AG09309 (cell line): ENCODE results near the gene KRTAP3-3.

Experiments used
- DNase-seq: peaks from one replicate; pipeline ENCODE4 v3.0.0-alpha.2; 2010; ENCODE audit warnings: low read depth
- H3K4me3 ChIP-seq: 2 replicates; pipeline ENCODE4 v1.5.1; 2011; ENCODE audit warnings: mild to moderate bottlenecking, low read depth, low read length, moderate library complexity; ENCODE audit not compliant: control insufficient read depth
- CTCF ChIP-seq: IDR thresholded peaks from 2 replicates; pipeline ENCODE4 v1.5.1; 2011; ENCODE audit warnings: mild to moderate bottlenecking, low read depth, low read length, inconsistent platforms; ENCODE audit not compliant: insufficient read depth, control insufficient read depth; ENCODE audit errors: missing control alignments

The KRTAP3-3 gene

DNA sequence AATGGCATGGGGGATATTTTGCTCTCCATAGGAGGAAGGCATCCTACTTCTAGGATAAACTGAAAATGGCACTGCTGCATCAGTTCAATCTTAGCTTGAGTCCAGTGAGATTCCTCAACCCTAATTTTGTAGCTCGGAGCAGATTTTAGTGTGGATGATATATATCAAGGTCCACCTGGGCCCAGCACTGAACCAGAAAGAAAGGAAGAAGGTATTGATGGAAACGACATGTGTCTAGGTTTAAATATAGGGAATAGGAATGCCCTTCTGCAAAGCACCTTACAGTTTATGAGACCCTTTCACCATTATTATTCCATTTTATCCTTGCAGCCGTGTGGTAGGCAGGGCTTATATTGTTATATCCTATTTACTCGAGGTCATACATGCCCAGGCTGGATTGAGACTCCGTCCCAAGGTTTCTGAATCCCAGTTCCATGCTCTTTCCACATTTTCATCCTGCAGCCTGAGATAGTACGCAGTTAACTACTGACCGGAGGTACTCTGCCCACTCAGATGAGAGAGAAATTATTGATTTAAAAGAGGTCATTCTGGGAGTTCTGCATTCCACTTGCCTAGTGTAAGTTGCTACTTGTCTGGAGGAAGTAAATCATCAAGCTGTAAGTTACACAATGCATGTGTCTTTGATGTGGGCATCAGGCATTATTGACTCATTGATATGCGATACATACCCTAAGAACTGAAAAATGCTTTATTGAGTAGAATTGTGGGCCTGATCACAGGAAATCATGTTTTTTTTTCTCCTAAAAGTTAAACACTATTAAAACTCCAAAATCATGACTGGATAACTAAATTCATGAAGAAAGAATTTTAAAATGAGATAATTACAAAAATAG, 37.3 kb downstream of the KRTAP3-3 start:
- H3K4me3 ChIP-seq: no peak overlapping the region
- peak; percentile 99 for DNase-seq
- no peak for TF ChIP-seq CTCF

GRCh38 chr17:40953881-40954280, 40.1 kb downstream of the KRTAP3-3 start:
- no peak for TF ChIP-seq CTCF
- peak; percentile 95 for DNase-seq

DNA sequence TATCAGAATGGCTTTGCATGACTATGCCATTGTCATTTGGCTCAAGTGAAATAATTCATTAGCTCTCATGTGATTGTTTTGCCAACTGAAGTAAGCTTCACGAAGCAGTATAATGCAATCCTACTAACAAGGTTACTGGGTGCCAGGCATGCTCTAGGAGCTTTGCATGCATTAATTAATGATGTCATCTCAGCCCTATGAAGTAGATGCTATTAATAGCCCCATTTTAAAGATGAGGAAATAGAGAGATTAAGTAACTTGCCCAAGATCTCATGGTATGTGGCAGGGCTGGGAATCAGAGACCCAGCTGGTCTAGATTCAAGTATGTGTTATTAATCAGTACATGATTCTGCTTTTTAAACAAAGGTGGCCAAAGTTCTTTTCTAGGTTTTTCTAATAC, 41.3 kb downstream of the KRTAP3-3 start:
- H3K4me3 ChIP-seq: no peak overlapping the region
- DNase-seq: peak; percentile 97
- TF ChIP-seq CTCF: no peak

More at GRCh38 chr17:40953881-40954280, 40.1 kb downstream of the KRTAP3-3 start:
- no peak overlapping the region for H3K4me3 ChIP-seq

- TF ChIP-seq CTCF: no peak
- no peak overlapping the region for H3K4me3 ChIP-seq
- DNase-seq: no peak
These were observed 41.8 kb downstream of the KRTAP3-3 start for GRCh38 chr17:40952154-40952553.

GRCh38 chr17:40951011-40951622, 42.8 kb downstream of the KRTAP3-3 start:
- no peak overlapping the region for H3K4me3 ChIP-seq
- TF ChIP-seq CTCF: no peak
- no peak for DNase-seq

DNA sequence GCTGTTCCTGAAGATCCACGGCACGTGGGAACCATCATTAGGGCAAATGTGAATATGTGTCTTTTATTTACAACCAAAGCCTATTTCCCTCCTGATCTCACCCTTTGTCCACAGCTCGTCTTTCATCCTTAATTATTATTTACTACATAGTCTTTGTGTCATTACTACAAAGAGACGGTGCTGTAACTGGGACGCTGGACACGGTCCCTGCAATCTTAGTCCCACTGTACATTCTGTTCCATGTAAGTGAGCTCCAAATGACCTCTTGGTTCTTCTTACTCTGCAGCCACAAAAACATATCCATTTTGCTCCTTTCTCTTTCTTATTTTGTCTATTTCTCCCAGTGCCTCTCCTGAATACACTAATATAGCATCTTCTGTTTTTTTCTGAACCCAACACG, 43.8 kb downstream of the KRTAP3-3 start:
- no peak for DNase-seq
- H3K4me3 ChIP-seq: no peak overlapping the region
- TF ChIP-seq CTCF: no peak
